Tibial nerve (tissue), 4 donors: ENCODE results near the gene CYP2A6. TPM values are rescaled to one million over a fixed set of nuclear protein-coding genes. Genes with fewer than 3 reads are reported as not detected.

ENCODE experiments used
- DNase-seq, 2 donors: peaks; one replicate each; pipeline ENCODE4 v3.0.0-alpha.2; 2019; ENCODE audit warnings: low spot score in 2 of 2
- H3K27ac ChIP-seq, 4 donors: fragments of 200-600 bp; sonication (generic) in 3 of 4; one replicate each; pipeline ENCODE4 v1.5.1; 2017 to 2019; ENCODE audit warnings: mild to moderate bottlenecking in 1 of 4
- H3K27me3 ChIP-seq, 2 donors: fragments of 200-600 bp; sonication (generic) in 1 of 2; one replicate each; pipeline versions ENCODE4 v1.5.1 to v1.6.0; 2017 to 2019
- H3K36me3 ChIP-seq, 3 donors: fragments of 200-600 bp; sonication (generic); one replicate each; pipeline ENCODE4 v1.5.1; 2018 to 2019
- H3K4me1 ChIP-seq, 4 donors: fragments of 200-600 bp; sonication (generic) in 3 of 4; one replicate each; pipeline ENCODE4 v1.5.1; 2017 to 2019
- H3K4me3 ChIP-seq, 4 donors: fragments of 200-600 bp; sonication (generic) in 3 of 4; one replicate each; pipeline ENCODE4 v1.5.1; 2017 to 2019; ENCODE audit warnings: mild to moderate bottlenecking in 1 of 4, moderate library complexity in 1 of 4
- H3K9me3 ChIP-seq, 4 donors: fragments of 200-600 bp; sonication (generic) in 3 of 4; one replicate each; pipeline ENCODE4 v1.5.1; 2017 to 2019
- EP300 ChIP-seq, 2 donors: sonication (generic); formaldehyde crosslinking; IDR thresholded peaks; one replicate each; pipeline ENCODE4 v1.6.1; 2017; ENCODE audit warnings: antibody characterized with exemption in 2 of 2, mild to moderate bottlenecking in 1 of 2
- POLR2A ChIP-seq, 2 donors: fragments of 450-650 bp; IDR thresholded peaks; one replicate each; pipeline ENCODE4 v1.6.1; 2017; ENCODE audit warnings: antibody characterized with exemption in 2 of 2, mild to moderate bottlenecking in 2 of 2, moderate library complexity in 2 of 2
- WGBS, 2 donors: methylation state at CpG; one replicate each; pipeline ENCODE4 v1.1.5; 2018; 5-methylcytosine and 5-hydroxymethylcytosine counted together
- total RNA-seq, 4 donors: library from RNA; depleted of rRNA; stranded (reverse); fragments of >200 nt; gene quantifications; one replicate each; pipeline ENCODE4 v1.1.0, GENCODE V29; 2016
- TF ChIP-seq, protein P1 (sequence below), 5 experiments: fragments of 200-600 bp in 3 of 5; fragments of 450-650 bp in 2 of 5; sonication (generic) in 3 of 5; IDR thresholded peaks; one replicate each; pipeline ENCODE4 v1.5.1; 2016 to 2019; ENCODE audit warnings: antibody characterized with exemption in 5 of 5, mild to moderate bottlenecking in 3 of 5, moderate library complexity in 2 of 5

The CYP2A6 gene
- total RNA-seq, 4 donors from 2014 or later = 7.3 TPM; not detected in 3

DNA sequence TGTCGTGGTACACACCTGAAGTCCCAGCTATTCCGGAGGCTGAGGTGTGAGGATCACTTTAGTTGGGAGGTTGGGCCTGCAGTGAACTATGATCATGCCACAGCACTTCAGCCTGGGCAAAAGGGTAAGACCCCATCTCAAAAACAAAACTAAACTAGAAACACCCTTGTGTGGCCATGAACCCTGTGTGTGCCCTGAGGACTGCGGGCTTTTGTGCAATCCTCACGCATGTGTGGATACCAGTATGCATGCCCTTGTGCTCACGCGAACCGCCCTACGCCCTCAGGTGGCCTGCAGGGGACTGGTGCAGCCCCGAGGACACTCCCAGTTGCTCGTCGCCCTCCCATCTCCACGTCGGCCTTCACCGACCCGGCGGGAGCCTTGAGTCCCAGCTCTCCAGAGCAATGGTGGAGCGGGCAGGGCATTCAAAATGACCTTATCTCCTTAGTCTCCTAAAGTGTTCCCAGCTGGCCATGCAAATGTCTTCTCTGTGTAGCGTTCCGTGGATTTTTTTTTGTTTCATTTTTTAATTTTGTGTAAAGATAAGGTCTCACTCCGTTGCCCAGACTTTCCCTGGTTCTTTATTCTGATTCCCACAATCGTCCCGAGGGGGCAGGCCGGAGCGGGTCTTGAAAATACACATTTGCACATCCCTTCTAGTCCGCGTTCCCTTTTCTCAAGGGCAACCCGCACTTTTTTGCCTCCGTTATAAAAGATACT is 52.1 kb downstream of the CYP2A6 start:
- peaks cover 0 to 44% (median 31%) of the 10 kb centered on the region in 4 donors for H3K4me1 ChIP-seq
- peak overlapping the region; percentile 54 to 99 (median 75) for H3K4me3 ChIP-seq
- H3K27ac ChIP-seq = peak overlapping the region; percentile 84 to 97 (median 92)
- H3K27me3 ChIP-seq = no peaks in the 10 kb centered on the region
- no peaks in the 10 kb centered on the region for H3K9me3 ChIP-seq
- 11 to 12% methylated on average over 28 of the region's 28 CpGs for WGBS, 2 donors
- TF ChIP-seq, protein P1, sequence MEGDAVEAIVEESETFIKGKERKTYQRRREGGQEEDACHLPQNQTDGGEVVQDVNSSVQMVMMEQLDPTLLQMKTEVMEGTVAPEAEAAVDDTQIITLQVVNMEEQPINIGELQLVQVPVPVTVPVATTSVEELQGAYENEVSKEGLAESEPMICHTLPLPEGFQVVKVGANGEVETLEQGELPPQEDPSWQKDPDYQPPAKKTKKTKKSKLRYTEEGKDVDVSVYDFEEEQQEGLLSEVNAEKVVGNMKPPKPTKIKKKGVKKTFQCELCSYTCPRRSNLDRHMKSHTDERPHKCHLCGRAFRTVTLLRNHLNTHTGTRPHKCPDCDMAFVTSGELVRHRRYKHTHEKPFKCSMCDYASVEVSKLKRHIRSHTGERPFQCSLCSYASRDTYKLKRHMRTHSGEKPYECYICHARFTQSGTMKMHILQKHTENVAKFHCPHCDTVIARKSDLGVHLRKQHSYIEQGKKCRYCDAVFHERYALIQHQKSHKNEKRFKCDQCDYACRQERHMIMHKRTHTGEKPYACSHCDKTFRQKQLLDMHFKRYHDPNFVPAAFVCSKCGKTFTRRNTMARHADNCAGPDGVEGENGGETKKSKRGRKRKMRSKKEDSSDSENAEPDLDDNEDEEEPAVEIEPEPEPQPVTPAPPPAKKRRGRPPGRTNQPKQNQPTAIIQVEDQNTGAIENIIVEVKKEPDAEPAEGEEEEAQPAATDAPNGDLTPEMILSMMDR (IDR thresholded peaks at IDR 0.05) = peak in 4 of 5 experiments; percentile 29 to 75 (median 54)
- no peak for TF ChIP-seq EP300 (IDR thresholded peaks at IDR 0.05)
- DNase-seq = no peak
- H3K36me3 ChIP-seq = peaks cover 0 to 35% (median 0%) of the 10 kb centered on the region in 3 donors

DNA sequence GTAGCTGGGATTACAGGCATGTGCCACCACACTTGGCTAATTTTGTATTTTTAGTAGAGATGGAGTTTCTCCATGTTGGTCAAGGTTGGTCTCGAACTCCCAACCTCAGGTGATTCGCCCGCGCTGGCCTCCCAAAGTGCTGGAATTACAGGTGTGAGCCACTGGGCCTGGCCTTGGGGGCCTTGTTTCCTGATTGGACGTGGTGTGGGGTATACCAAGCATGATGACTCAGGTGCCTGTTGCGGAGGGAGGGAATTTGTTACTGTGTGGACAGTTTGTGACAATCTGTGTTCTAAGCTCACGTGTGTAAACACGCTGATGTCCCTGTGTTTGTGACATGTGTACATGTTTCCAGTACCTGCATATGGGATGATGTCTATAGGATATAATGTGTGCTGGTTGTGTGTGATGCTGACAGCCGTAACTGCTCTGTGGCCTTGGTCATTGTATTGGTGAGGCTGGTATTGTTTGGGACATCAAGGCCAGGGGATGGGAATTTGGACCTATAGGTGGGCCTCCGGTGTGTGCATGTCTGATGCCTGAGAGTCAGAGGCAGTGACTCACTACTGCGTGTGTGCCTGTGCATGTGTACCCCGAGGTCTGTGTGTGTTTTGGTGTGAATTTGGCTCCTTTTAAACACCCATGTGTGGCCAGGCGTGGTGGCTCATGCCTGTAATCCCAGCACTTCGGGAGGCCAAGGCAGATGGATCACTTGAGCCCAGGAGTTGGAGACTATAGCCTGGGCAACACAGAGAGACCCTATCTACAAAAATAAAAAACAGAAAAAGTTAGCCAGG is 52.9 kb downstream of the CYP2A6 start:
- no peak overlapping the region for H3K4me3 ChIP-seq
- 92 to 94% methylated on average over 13 to 14 of the region's 14 CpGs for WGBS, 2 donors

More for the DNA sequence above, 52.9 kb downstream of the CYP2A6 start:
- H3K36me3 ChIP-seq = peaks cover 0 to 33% (median 0%) of the 10 kb centered on the region in 3 donors
- DNase-seq = no peak
- H3K9me3 ChIP-seq = no peaks in the 10 kb centered on the region
- peak overlapping the region; percentile 84 to 97 (median 92) for H3K27ac ChIP-seq
- peaks cover 0 to 44% (median 26%) of the 10 kb centered on the region in 4 donors for H3K4me1 ChIP-seq
- no peak for TF ChIP-seq EP300 (IDR thresholded peaks at IDR 0.05)
- no peak for TF ChIP-seq POLR2A (IDR thresholded peaks at IDR 0.05)
- TF ChIP-seq, protein P1 (IDR thresholded peaks at IDR 0.05) = no peak
- no peaks in the 10 kb centered on the region for H3K27me3 ChIP-seq

Other genes with a start within 250 kb of the CYP2A6 start
- gene LTBP4, start 249.1 kb downstream of the CYP2A6 start, total RNA-seq = 1,000 to 10,000 TPM in 2 of 4 donors, 100 to 1,000 TPM in 2; 851 to 1,504 (median 1,156) TPM
- gene NUMBL, start 159.8 kb downstream of the CYP2A6 start, total RNA-seq = 100 to 1,000 TPM; 203 to 284 (median 251) TPM
- gene COQ8B, start 133.6 kb downstream of the CYP2A6 start, total RNA-seq = 10 to 100 TPM; 71.0 to 88.6 (median 84.3) TPM
- gene ITPKC, start 133.3 kb downstream of the CYP2A6 start, total RNA-seq = 100 to 1,000 TPM in 1 of 4 donors, 10 to 100 TPM in 3; 72.0 to 114 (median 90.9) TPM
- 1 to 10 TPM; 2.5 to 7.1 (median 4.3) TPM for gene ACTMAP, start 100.0 kb downstream of the CYP2A6 start, total RNA-seq
- gene SNRPA, start 99.2 kb downstream of the CYP2A6 start, total RNA-seq = 10 to 100 TPM; 52.8 to 92.7 (median 70.9) TPM
- 100 to 1,000 TPM; 127 to 322 (median 209) TPM for gene MIA, start 74.9 kb downstream of the CYP2A6 start, total RNA-seq
- gene RAB4B, start 72.2 kb downstream of the CYP2A6 start, total RNA-seq = 10 to 100 TPM; 38.3 to 66.6 (median 52.0) TPM
- gene EGLN2, start 51.3 kb downstream of the CYP2A6 start, total RNA-seq = 100 to 1,000 TPM in 3 of 4 donors, 10 to 100 TPM in 1; 93.5 to 134 (median 120) TPM
- not detected for gene CYP2A7, start 31.8 kb upstream of the CYP2A6 start, total RNA-seq
- not detected for gene CYP2B6, start 140.8 kb upstream of the CYP2A6 start, total RNA-seq
- gene CYP2A13, start 238.0 kb upstream of the CYP2A6 start, total RNA-seq = not detected